HCT116 (cell line): Measurements from ENCODE around the gene FBXL16. TPM values are rescaled to one million over a fixed set of nuclear protein-coding genes. Genes with fewer than 3 reads are reported as not detected.
A peak's percentile ranks its signal among the peaks of the same experiment; 100 is the strongest.
"Not testable (repeated sequence)": the region's sequence is repeated elsewhere in the genome, so short reads cannot be mapped to it uniquely, and the experiment has no call there.

Source experiments
- ATAC-seq: fragments of 200-7000 bp; cut with Tn5 transposase; 2 replicates; pipeline ENCODE4 v1.9.1; 2020; ENCODE audit warnings: mild to moderate bottlenecking, moderate library complexity
- BruUV-seq: library from RNA; stranded (reverse); fragments of 400-500 nt; replicated peaks from 2 replicates; lab custom pipeline; 2021; lab: Mats Ljungman, UMichigan
- CTCF ChIA-PET: fragments of 300-600 bp; sonication (Branson Sonifier 250); formaldehyde crosslinking; loops from one replicate; lab custom pipeline; 2021; ENCODE audit warnings: antibody characterized with exemption; lab: Charles Lee
- POLR2A ChIA-PET: fragments of 300-600, 350-600 bp; sonication (Branson Sonifier 250); formaldehyde crosslinking; loops from one replicate; lab custom pipeline; 2021; ENCODE audit warnings: antibody characterized with exemption; lab: Charles Lee
- RAD21 ChIA-PET, 2 experiments: fragments of 300-600 bp; sonication (Branson Sonifier 250); formaldehyde crosslinking; loops; one replicate each; lab custom pipeline; 2023; ENCODE audit warnings: low total read pairs in 2 of 2; ENCODE audit not compliant: uncharacterized antibody in 2 of 2, unreplicated experiment in 2 of 2, low non-redundant PET in 1 of 2; lab: Charles Lee
- DNase-seq: peaks from one replicate; pipeline ENCODE4 v3.0.0-alpha.2; 2010; ENCODE audit warnings: low read depth, low spot score
- H2AFZ ChIP-seq: fragments of 200-600 bp; shearing (Covaris generic), sonication (generic); 2 replicates; pipeline ENCODE4 v1.6.1; 2017; ENCODE audit warnings: low read depth, mixed run types, mixed read lengths, antibody characterized with exemption, low read length; ENCODE audit not compliant: poor library complexity, severe bottlenecking
- H3K27ac ChIP-seq: 2 replicates; pipeline ENCODE4 v1.5.1; 2012; ENCODE audit warnings: low read depth, low read length
- H3K27me3 ChIP-seq: fragments of 200-600 bp; sonication (generic); 2 replicates; pipeline ENCODE4 v1.6.1; 2016; ENCODE audit warnings: mixed run types, low read length, mixed read lengths; ENCODE audit not compliant: insufficient read depth
- H3K36me3 ChIP-seq, 2 experiments: fragments of 200-500 bp in 1 of 2; fragments of 200-600 bp in 1 of 2; sonication (Bioruptor generic) in 1 of 2; sonication (generic) in 1 of 2; 2 replicates each; pipeline versions ENCODE4 v1.5.1 to v1.6.1; 2014 to 2016; ENCODE audit warnings: low read length in 2 of 2, inconsistent platforms in 1 of 2, mixed read lengths in 1 of 2, mixed run types in 1 of 2; ENCODE audit not compliant: insufficient read depth in 2 of 2, control insufficient read depth in 1 of 2
- H3K4me1 ChIP-seq, 2 experiments: fragments of 200-600 bp in 1 of 2; sonication (generic) in 1 of 2; 2 replicates each; pipeline versions ENCODE4 v1.5.1 to v1.6.1; 2012 to 2017; ENCODE audit warnings: low read length in 2 of 2, inconsistent platforms in 1 of 2, mild to moderate bottlenecking in 1 of 2, mixed read lengths in 1 of 2, mixed run types in 1 of 2, moderate library complexity in 1 of 2; ENCODE audit not compliant: insufficient read depth in 2 of 2, control insufficient read depth in 1 of 2
- H3K4me2 ChIP-seq: fragments of 200-600 bp; sonication (generic); 2 replicates; pipeline ENCODE4 v1.6.1; 2017; ENCODE audit warnings: mixed run types, low read length, mixed read lengths
- H3K4me3 ChIP-seq, 2 experiments: fragments of 200-600 bp in 1 of 2; sonication (generic) in 1 of 2; replicated peaks in 1 of 2; 2 replicates each; pipeline ENCODE4 v1.5.1; 2011 to 2016; ENCODE audit warnings: low read length in 2 of 2, control low read depth in 1 of 2, low read depth in 1 of 2, mild to moderate bottlenecking in 1 of 2, mixed read lengths in 1 of 2, mixed run types in 1 of 2
- H3K79me2 ChIP-seq: fragments of 200-600 bp; sonication (generic); 2 replicates; pipeline ENCODE4 v1.6.1; 2017; ENCODE audit warnings: mild to moderate bottlenecking, mixed run types, low read length, moderate library complexity, mixed read lengths; ENCODE audit not compliant: insufficient read depth
- H3K9ac ChIP-seq: fragments of 200-600 bp; sonication (generic); 2 replicates; pipeline ENCODE4 v1.6.1; 2016; ENCODE audit warnings: low read length, mixed read lengths
- H3K9me2 ChIP-seq: fragments of 200-600 bp; sonication (generic), shearing (Covaris generic); 2 replicates; pipeline ENCODE4 v1.6.1; 2017; ENCODE audit warnings: mixed run types, mild to moderate bottlenecking, moderate library complexity; ENCODE audit not compliant: insufficient read depth
- H3K9me3 ChIP-seq, 2 experiments: fragments of 200-500 bp in 1 of 2; fragments of 200-600 bp in 1 of 2; sonication (Bioruptor generic) in 1 of 2; sonication (generic) in 1 of 2; 2 replicates each; pipeline ENCODE4 v1.6.1; 2014 to 2017; ENCODE audit warnings: low read length in 2 of 2, mixed read lengths in 2 of 2, inconsistent platforms in 1 of 2, low read depth in 1 of 2, mild to moderate bottlenecking in 1 of 2, mixed run types in 1 of 2, moderate library complexity in 1 of 2; ENCODE audit not compliant: control insufficient read depth in 1 of 2, insufficient read depth in 1 of 2
- H4K20me1 ChIP-seq: fragments of 200-600 bp; sonication (generic), shearing (Covaris generic); 2 replicates; pipeline ENCODE4 v1.6.1; 2017; ENCODE audit warnings: mixed run types, mild to moderate bottlenecking, moderate library complexity; ENCODE audit not compliant: insufficient read depth
- CTCF ChIP-seq, 3 experiments: fragments of 200-600 bp in 1 of 3; sonication (generic) in 1 of 3; IDR thresholded peaks in 2 of 3; conservative IDR thresholded peaks in 1 of 3; 2 replicates each; pipeline ENCODE4 v1.5.1; 2012 to 2017; ENCODE audit warnings: low read depth in 2 of 3, low read length in 2 of 3, antibody characterized with exemption in 1 of 3, borderline replicate concordance in 1 of 3, control low read depth in 1 of 3, mild to moderate bottlenecking in 1 of 3, mixed read lengths in 1 of 3, mixed run types in 1 of 3, moderate library complexity in 1 of 3; ENCODE audit not compliant: insufficient read depth in 1 of 3
- POLR2AphosphoS5 ChIP-seq: IDR thresholded peaks from 2 replicates; pipeline ENCODE4 v1.6.1; 2011; ENCODE audit warnings: mild to moderate bottlenecking, low read depth, low read length, moderate library complexity
- intact Hi-C: fragments of 100-400 bp; cut with micrococcal nuclease; formaldehyde crosslinking; loops from 2 replicates; pipeline ENCODE4 v1.10.0; 2022
- total RNA-seq: library from RNA; stranded (reverse); gene quantifications from one replicate; pipeline ENCODE4 v1.2.1, GENCODE V29; 2021; ENCODE audit not compliant: unreplicated experiment

The FBXL16 gene
- total RNA-seq, 1 experiment from 2014 or later, result 49.7 TPM

DNA sequence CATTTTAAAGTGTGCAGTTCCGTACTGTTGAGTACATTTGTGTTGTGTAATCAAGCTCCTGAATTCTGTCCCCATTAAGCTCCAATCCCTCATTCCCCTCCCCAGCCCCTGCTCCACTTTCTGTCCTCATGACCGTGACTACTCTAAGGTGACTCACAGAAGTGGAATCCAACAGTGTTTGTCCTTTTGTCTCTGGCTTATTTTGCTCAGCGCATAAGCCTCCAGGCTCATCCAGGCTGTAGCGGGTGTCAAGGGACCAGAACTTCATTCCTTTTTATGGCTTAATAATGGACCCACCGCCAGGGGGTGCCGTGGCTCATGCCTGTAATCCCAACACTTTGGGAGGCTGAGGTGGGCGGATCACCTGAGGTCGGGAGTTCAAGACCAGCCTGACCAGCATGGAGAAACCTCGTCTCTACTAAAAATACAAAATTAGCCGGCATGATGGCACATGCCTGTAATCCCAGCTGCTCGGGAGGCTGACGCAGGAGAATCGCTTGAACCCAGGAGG, 7.2 kb upstream of the FBXL16 start:
- not testable (repeated sequence) for H3K4me3 ChIP-seq, BruUV-seq, H3K9me2 ChIP-seq, H4K20me1 ChIP-seq, H2AFZ ChIP-seq, H3K9me3 ChIP-seq, H3K36me3 ChIP-seq, H3K27me3 ChIP-seq
- Histone ChIP-seq H3K9ac (peak overlapping the region; percentile 13), H3K4me1 (peaks cover 24 to 59% of the 10 kb centered on the region in 2 experiments), H3K79me2 (peaks cover 19% of the 10 kb centered on the region), H3K4me2 (peak overlapping the region; percentile 59), H3K27ac (peak overlapping the region; percentile 55)
- ChIA-PET POLR2A (interaction anchor here (0.7 to 2.1 kb wide), 4 partner anchors 15 to 75 kb away, joined by 3 to 9 read pairs (median 4); partner anchors contain the start of genes CHTF18 and RPUSD1), RAD21 (interaction anchor here (0.7 to 1.1 kb wide), 3 partner anchors 13 to 92 kb away, joined by 3 to 4 read pairs (median 3); partner anchors contain the start of genes CHTF18 (in 1 of the 2) and RPUSD1 (in 1 of the 2)), CTCF (interaction anchor here (0.7 to 2.7 kb wide), 13 partner anchors 8 to 390 kb away, joined by 3 to 19 read pairs (median 9); partner anchors contain the start of genes ANTKMT, CCDC78, CHTF18 and HAGHL)
- DNase-seq (peak; percentile 98), ATAC-seq (peak; percentile 50)
- TF ChIP-seq CTCF (IDR thresholded peaks at IDR 0.05 in 2 of 3, conservative IDR thresholded peaks at IDR 0.05 in 1 of 3; ENCODE audit: borderline replicate concordance in 1 of 3, insufficient read depth in 1 of 3, low read depth in 2 of 3, low read length in 2 of 3) (peak in 2 of 3 experiments; percentile 60; a peak in 4 of 6 replicates), POLR2AphosphoS5 (0 out of 2 replicates have a peak, but pooled peaks have one; percentile 7)
- intact Hi-C loops, result loop anchor here (1.0 to 5.0 kb wide), 3 partner anchors 73 to 345 kb away; no protein-coding TSS in a partner anchor
